Raji (cell line): ENCODE results near the gene ENOX1.

ENCODE experiments used
- POLR2A ChIP-seq: IDR thresholded peaks from 2 replicates; pipeline ENCODE4 v1.6.1; 2011; ENCODE audit warnings: low read depth, low read length, control low read depth; ENCODE audit not compliant: insufficient read depth

The ENOX1 gene

GRCh38 chr13:43407023-43407581 is 379.7 kb downstream of the ENOX1 start:
- TF ChIP-seq POLR2A, result no peak

DNA sequence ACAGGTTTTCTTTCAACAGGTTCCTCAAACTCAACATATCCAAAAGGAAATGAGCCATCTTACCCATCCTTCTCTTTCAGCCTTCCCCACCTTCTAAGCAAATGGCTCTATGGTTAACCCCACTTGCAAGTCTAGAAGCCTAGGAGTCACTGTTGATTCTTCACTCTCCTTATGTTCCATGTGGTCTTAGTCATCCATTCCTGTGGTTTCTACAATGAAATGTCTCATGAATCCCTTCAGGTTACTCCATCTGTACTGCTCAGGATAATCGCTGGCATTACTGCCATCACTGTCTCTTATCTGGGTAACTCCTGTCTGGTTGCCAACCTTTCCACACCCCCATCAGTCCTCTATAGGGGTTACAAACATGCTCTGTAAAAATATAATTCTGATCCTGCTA is 381.3 kb downstream of the ENOX1 start:
- TF ChIP-seq POLR2A, result no peak

DNA sequence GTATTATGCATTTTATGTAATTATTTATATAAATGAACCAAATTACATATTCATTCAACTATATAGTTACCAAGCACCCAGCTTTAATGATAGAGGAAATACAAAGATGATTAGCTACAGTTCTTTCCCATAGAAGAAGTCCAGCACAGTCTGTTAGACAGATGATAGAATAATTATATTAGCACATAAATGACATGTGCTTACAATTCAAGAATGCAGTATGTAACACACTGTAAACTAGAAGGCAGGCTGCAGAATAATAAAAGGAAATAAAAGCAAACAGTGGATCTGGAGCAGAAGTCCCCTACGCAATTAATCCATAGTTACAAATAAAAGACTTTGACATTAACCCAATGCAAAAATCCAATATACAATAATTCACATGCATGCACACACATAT is 384.4 kb downstream of the ENOX1 start:
- TF ChIP-seq POLR2A, result no peak

DNA sequence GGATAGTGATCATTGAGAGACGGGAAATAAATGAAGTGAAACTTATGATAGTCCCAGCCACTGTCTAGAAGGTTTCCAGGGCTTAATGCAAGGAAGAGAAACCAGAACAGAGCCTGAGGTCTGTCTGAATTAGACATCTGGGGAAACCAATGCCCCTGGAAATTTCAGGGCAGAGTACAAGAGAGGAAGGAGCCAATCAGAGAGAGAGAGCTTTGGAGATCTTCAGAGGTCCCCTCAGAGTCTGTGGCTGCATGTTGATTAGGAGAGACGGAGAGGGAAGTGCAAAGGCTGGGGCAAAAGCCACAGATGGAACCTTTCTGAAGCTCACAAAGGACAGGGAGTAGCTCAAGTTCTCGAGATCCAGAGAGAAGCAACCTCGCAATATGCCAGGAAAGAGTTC is 385.4 kb downstream of the ENOX1 start:
- no peak for TF ChIP-seq POLR2A

GRCh38 chr13:43397111-43397510 is 389.7 kb downstream of the ENOX1 start:
- TF ChIP-seq POLR2A, result no peak

DNA sequence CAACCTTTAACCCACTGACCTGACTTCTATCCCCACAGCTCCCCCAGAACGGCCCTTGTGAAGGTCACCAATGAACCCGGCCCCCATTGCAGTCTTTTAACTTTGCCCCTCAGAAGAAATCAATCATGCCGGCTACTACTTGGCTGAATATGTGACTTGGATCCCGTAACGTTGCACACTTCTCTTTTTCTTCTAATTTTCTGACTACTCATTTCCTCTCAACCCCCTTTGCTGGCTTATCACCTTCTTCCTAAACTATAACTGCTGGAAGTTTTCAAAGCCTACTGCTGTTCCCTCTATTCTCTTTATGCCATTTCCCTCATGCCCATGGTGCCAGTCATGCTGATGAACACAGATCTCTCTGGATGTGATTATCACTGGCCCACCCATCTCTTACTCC is 395.7 kb downstream of the ENOX1 start:
- TF ChIP-seq POLR2A, result no peak

- TF ChIP-seq POLR2A, result no peak
Observed at GRCh38 chr13:43390619-43391018, 396.2 kb downstream of the ENOX1 start.

- no peak for TF ChIP-seq POLR2A
Observed at GRCh38 chr13:43389983-43390382, 396.8 kb downstream of the ENOX1 start.

DNA sequence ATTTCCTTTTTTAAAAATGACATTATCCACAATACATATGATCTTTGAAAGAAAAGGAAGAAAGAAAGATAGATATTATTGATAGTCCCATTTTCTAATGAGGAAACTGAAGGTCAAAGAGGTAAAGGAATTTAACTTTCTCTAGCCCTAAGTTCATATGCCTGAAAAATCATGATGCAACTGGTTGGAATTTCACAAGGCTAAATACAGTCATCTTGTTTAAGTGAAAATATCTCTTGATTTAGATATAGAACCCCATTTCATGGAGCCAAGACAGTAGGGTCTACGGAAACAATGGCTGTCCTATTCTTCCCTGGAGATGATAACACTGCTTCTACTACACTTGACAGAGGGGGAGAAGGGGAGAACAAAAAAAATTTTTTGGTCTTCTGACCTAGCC is 397.2 kb downstream of the ENOX1 start:
- TF ChIP-seq POLR2A, result no peak

DNA sequence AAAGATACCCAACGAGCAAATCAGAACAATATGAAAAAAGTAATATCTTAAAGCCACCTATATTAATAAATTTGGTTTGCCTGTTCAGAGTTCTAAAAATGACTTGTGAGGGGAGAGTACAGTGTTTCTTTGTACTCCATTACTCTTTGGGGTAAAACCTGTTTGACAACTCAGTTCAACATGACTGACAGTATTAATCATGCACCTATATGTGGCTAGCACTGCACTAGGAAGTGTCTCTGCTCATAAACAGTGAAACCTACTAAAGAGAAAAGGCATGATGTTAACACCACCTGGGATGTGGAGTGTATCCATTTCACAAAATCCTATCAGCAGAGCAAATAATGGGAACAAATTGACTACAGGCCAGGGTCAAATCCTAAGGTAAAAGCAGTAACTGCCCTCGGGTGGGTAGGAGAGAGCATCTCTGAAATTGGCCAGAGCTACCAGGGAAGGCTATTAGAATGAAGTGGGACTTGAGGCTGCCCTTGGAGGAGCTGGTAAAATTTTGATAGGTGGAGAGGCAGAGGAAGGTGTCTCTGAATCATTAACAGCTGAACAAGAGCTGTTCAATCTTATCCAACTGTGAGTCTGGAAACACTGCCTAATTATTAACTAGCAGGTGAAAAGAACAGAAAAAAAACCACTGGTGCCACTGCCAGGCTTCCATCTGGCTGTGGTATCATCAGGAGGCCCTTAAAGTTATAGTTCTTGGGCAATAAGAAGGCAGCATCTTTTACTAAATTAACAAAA is 398.3 kb downstream of the ENOX1 start:
- no peak for TF ChIP-seq POLR2A

- no peak for TF ChIP-seq POLR2A
Observed at GRCh38 chr13:43387880-43388279, 398.9 kb downstream of the ENOX1 start.

DNA sequence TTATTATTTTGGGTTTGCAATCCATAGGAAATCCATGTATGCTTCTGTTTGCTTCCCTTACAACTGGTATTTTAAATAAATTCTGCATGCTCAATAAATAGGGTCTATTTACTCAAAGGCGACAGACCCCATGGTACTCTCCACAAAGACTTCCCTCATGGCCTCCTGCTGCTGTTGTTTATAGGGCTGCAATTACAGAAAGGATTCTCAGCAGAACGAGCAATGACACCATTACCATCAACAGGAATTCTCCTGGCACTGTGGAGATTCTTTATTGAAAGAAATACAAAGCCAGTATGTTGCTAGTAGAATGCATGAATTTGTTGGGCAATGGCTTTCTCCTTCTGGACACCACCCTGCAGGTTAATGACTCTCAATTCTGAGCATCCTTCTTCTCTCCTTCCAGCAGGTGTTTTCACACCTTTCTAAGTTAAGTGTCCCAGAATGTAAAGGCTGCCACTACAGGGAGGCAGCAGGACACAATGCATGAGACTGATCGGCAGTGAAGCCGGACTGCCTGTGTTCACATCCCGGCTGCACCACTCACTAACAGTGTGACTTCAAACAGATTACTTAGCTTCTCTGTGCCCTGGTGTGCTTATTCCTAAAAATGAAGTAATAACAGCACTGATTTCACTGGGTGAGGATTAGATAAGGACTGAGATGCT is 403.1 kb downstream of the ENOX1 start:
- TF ChIP-seq POLR2A, result no peak

- TF ChIP-seq POLR2A, result no peak
Observed at GRCh38 chr13:43379738-43380137, 407.0 kb downstream of the ENOX1 start.

GRCh38 chr13:43377973-43378372 is 408.8 kb downstream of the ENOX1 start:
- TF ChIP-seq POLR2A, result no peak

DNA sequence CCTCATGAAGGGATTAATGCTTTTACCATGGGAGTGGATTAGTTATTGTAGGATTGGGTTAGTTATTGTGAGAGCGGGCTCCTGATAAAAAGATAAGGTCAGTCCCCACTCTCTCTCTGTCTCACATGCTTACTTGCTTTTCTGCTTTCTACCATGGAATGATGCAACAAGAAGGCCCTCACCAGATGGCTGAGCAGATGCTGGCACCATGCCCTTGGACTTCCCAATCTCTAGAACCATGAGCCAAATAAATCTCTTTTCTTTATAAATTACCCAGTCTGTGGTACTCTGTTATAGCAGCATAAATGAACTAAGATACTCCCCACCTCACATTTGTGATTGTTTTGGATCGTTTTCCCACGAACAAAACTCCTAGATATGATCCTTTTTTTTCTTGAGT is 409.6 kb downstream of the ENOX1 start:
- no peak for TF ChIP-seq POLR2A

DNA sequence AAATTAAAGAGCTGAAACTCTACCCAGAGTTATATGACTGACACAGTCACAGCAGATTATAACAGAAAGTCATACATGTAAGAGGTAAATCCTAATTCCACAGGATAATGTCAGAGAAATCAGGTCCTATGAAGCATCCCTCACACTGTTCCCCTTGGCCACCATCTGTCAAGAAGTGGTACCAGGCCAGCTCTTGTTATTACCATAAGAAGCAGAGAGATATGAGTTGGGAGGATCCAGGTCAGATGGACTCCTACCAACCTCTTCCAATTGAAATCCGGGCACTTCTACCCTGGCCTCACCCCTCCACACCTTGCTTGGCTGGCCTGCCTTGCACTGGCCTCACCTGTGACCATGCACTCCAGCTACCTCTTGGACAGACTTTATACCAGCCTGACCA is 410.2 kb downstream of the ENOX1 start:
- no peak for TF ChIP-seq POLR2A

- TF ChIP-seq POLR2A, result no peak
Observed at GRCh38 chr13:43375797-43376465, 410.8 kb downstream of the ENOX1 start.

GRCh38 chr13:43374621-43375020 is 412.2 kb downstream of the ENOX1 start:
- no peak for TF ChIP-seq POLR2A
